GM12873 (cell line): ENCODE results near the gene SIDT2.

Experiments
- TF ChIP-seq, protein P1 (sequence below): IDR thresholded peaks from 2 replicates; pipeline ENCODE4 v1.5.1; 2012; ENCODE audit warnings: low read depth, mild to moderate bottlenecking, moderate library complexity, low read length, control low read depth; ENCODE audit not compliant: insufficient read depth; ENCODE audit errors: missing control alignments

SIDT2 gene

DNA sequence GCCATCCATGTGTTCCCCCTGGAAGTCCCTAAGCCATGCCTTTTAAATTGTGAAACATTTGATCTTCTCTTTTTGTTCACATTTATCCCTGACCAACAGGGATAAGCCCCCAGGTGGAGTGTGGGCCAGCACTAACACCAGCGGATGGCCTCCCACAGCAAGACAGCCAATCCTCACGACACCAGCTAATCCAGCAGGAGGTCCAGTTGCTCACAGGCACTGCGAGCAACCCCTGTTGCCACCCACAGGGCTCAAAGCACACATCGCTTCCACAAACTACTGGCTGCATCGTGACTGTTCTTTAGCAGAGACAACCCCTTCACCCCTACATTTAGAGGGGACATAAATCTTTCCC lies 51.4 kb downstream of the SIDT2 start:
- TF ChIP-seq, protein P1, sequence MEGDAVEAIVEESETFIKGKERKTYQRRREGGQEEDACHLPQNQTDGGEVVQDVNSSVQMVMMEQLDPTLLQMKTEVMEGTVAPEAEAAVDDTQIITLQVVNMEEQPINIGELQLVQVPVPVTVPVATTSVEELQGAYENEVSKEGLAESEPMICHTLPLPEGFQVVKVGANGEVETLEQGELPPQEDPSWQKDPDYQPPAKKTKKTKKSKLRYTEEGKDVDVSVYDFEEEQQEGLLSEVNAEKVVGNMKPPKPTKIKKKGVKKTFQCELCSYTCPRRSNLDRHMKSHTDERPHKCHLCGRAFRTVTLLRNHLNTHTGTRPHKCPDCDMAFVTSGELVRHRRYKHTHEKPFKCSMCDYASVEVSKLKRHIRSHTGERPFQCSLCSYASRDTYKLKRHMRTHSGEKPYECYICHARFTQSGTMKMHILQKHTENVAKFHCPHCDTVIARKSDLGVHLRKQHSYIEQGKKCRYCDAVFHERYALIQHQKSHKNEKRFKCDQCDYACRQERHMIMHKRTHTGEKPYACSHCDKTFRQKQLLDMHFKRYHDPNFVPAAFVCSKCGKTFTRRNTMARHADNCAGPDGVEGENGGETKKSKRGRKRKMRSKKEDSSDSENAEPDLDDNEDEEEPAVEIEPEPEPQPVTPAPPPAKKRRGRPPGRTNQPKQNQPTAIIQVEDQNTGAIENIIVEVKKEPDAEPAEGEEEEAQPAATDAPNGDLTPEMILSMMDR, result no peak

DNA sequence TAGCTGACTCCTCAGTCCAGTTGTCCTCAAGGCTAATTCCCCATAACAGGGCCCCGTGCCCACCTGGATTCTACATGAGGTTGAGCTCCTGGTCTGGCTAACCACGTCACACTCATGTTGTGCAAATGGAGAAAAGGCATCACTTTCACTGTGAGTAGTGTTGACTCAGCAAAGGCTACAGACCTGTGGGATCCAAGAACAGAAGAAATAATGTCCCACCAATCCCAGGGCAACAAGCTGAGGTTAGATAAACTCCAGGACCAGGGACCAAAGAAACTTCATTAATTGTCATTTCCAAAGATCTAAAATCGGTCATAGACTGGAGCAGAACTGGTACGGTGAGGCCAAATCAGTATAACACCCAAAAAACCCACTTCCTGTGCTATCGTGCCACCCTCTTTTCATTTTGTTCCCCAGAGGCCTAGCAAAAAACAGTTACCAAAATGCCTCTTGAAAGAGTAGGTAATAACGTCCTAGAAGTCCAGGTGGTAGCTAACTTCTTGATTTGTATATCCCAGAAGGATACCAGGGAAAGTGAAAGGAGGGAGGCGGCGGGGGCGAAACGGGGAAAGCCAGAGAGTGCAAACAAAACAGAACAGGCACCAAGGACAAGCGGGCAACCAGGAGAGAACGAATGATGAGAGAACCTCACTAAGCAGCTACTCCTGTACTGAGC lies 51.9 kb downstream of the SIDT2 start:
- TF ChIP-seq, protein P1, result no peak

DNA sequence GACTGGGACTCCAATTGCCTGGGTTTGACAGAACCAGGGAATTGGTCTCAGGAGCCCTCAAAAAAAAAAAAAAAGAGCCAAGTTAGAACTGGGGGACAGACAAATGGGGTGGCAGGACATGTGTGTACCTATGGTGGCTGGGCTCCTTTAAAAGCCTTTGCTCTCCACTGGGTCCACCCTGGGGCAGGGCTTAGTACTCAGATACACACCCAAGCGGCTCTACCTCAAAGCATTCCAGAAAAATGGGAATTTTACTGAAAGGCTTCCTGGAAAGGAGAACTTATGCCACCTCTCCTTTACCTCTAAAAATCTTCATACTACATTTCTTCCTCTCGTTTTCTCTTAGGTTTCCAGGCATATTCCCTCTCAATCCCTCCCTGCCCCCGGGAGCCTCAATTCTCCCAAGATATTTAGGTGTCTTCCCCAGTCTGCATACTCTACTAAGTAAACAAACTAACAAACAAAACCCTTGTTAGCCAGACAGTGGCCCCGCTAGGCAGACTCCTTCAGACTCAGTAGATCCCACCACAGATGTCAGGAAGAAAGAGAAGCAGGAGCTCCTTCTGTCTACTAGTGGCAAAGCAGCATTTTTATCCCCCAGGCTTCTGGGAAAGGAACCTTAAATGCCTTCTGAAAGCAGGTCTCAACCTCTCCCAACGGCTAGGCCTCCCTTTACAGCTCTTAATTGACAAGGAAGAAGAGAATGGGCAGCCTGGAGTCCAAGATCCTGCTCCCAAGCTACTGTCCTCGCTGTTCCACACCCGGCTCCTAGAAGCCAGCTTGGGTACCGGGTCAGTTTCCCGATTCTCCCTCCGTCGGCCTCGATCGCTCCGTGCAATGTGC lies 52.7 kb downstream of the SIDT2 start:
- TF ChIP-seq, protein P1, result no peak

DNA sequence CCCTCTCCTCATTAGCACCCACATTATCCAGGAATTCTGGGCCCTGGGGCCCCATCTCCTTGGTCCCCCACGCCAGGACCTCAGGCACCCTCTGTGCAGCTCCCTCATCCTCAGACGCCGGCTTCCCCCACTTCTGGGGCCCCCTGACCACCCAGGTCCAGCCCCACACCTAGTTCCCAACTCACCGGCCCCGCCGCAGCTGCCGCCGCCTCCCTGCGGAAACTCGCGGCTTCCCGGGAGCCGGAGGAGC lies 53.2 kb downstream of the SIDT2 start, which contains the start of gene PCSK7:
PCSK7 (minus strand) TSS at position 232 of the 250 bp plus-strand sequence. CDS start 2,229 bp downstream, outside the sequence.
- TF ChIP-seq, protein P1, result no peak

DNA sequence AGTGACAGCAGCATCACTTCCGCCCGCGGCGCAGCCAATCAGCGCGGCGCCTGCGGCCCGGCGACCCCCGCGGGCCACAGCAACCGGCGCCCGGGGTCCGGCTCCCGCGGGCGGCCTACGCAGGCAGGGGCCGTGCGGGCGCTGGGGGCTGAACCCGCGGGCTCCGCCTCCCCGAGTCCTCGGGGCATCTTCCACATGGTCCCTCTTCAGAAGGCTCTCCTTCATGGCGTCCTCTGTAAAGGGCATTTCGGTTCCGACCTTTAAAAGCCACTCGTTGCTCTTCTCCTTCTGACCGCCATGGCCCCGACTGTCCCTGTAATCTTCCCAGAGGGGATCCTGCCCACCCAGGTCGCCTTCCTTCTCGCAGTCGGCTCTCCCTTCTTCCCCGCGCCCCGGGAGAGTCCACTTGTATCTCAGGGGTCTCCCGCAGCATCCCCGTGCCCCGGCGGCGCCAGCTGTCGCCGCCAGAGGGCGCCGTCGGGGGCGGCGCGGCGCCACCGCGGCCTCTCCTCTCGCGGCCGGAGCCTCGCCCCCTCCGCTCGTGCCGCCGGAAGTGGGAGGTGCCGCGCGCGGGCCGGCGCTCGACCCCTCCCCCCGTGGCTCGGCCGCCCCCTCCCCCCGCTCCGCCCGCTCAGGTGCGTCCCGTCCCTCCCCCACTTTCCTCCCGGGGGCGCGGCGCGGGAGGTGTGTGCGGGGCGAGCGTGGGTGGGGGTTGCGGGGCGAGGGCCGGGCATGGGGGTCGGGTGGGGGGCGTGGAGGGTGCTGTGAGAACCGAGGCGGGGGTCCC lies 53.7 kb downstream of the SIDT2 start, which contains the start of gene RNF214:
RNF214 (plus strand) TSS at position 580 of the 787 bp plus-strand sequence. CDS start 1,602 bp downstream, outside the sequence.
- TF ChIP-seq, protein P1, result peak; percentile 80

DNA sequence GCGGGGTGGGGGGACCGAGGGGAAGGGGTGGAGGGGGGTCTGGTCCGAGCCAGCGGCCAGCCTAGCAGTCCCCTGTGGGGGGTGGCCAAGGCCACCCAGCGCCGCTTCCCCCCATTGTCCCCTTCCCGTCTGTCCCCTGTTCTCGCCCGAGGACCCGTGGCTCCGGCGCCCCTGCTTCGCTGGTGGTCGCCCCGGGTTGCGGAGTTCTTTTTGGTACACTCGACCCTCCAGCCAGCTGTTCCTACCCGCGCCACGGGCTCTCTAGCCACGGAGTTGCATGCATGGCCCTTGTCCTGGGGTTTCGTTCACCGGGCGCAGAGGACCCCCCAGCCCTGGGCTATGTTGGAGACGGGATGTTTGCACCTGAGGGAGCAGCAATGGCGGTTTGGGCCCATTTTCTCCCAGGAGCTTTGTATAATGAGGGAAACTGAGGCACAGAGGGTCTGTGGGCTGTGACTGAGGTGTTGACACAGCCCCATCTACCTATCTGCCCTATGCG lies 54.4 kb downstream of the SIDT2 start:
- TF ChIP-seq, protein P1, result no peak

DNA sequence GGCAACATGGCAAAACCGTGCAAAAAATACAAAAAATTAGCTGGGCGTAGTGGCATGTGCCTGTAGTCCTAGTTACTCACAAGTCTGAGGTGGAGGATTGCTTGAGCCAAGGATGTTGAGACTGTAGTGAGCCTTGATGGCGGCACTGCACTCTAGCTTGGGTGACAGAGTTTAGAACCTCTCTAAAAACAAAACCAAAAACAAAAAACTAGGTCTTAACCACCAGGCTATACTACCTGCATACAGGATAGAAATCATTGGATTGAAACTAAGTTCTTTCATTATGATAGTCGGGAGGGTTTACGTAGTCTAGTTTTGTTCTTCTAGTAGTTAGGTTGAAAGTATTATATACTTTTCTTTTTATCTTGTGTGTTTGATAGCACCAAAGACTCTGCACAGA lies 59.7 kb downstream of the SIDT2 start:
- TF ChIP-seq, protein P1, result no peak
